HFF-Myc (cell line): ENCODE data around the gene POLA2.
"Not testable (repeated sequence)": the region's sequence is repeated elsewhere in the genome, so short reads cannot be mapped to it uniquely, and the experiment has no call there.

Experiments used
- DNase-seq: peaks from one replicate; pipeline ENCODE4 v3.0.0-alpha.2; 2011; ENCODE audit warnings: low read depth; ENCODE audit errors: extremely low read depth
- H3K4me3 ChIP-seq: replicated peaks from 2 replicates; pipeline ENCODE4 v1.5.1; 2011; ENCODE audit warnings: low read depth, mild to moderate bottlenecking, control low read depth, low read length
- CTCF ChIP-seq: IDR thresholded peaks from 2 replicates; pipeline ENCODE4 v1.5.1; 2012; ENCODE audit warnings: mild to moderate bottlenecking, low read depth, low read length, control low read depth; ENCODE audit errors: missing control alignments

The POLA2 gene

GRCh38 chr11:65225279-65226102, 36.3 kb upstream of the POLA2 start:
- H3K4me3 ChIP-seq: peak overlapping the region; percentile 39
- TF ChIP-seq CTCF: peak; percentile 59
- DNase-seq: no peak

- peak overlapping the region; percentile 39 for H3K4me3 ChIP-seq
- TF ChIP-seq CTCF: no peak
- no peak for DNase-seq
Measured at GRCh38 chr11:65226103-65226442, 35.7 kb upstream of the POLA2 start.

GRCh38 chr11:65227879-65228278, 33.9 kb upstream of the POLA2 start:
- no peak for DNase-seq
- no peak for TF ChIP-seq CTCF
- H3K4me3 ChIP-seq: no peak overlapping the region

- no peak for TF ChIP-seq CTCF
- no peak overlapping the region for H3K4me3 ChIP-seq
- no peak for DNase-seq
Measured at GRCh38 chr11:65236194-65237059, 25.3 kb upstream of the POLA2 start.

- H3K4me3 ChIP-seq, DNase-seq: not testable (repeated sequence)
Measured at GRCh38 chr11:65238302-65238701, 23.5 kb upstream of the POLA2 start.

GRCh38 chr11:65241134-65241533, 20.6 kb upstream of the POLA2 start:
- H3K4me3 ChIP-seq: no peak overlapping the region
- no peak for TF ChIP-seq CTCF
- no peak for DNase-seq

- H3K4me3 ChIP-seq: no peak overlapping the region
- DNase-seq: no peak
- TF ChIP-seq CTCF: no peak
Measured at GRCh38 chr11:65241692-65242091, 20.1 kb upstream of the POLA2 start.
